GM23338 (cell line): ENCODE measurements around the gene LITAF.

Experiments used
- CTCF ChIP-seq, 2 experiments: fragments of 200-600 bp in 1 of 2; sonication (generic) in 1 of 2; conservative IDR thresholded peaks; 2 replicates each; pipeline versions ENCODE4 v1.5.1 to v1.6.1; 2016 to 2017; ENCODE audit warnings: antibody characterized with exemption in 2 of 2, low read depth in 2 of 2, mild to moderate bottlenecking in 2 of 2, moderate library complexity in 1 of 2
- POLR2AphosphoS5 ChIP-seq: IDR thresholded peaks from 2 replicates; pipeline ENCODE4 v1.6.1; 2016; ENCODE audit warnings: antibody characterized with exemption, low read depth

DNA sequence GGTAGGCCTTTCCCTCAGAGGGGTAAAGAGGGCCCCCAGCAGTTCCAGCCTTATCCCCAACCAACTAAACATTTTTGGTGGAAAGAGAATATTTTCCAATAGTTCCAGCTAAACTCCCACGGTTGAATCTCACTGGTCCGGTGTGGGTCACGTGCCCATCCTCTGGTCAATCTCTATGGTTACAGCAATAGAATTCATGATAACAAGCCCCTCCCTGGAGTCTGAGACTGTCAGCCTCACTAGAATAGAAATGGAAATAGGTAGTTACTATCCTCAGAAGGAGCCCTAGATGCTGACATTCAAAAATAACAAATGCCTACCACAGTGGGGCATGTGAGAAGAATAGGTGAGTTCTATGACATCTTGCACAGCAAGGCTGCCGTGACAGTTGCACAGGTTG, 37.5 kb upstream of the LITAF start:
- no peak for TF ChIP-seq CTCF (conservative IDR thresholded peaks at IDR 0.05; ENCODE audit: low read depth in 2 of 2)
- TF ChIP-seq POLR2AphosphoS5 = no peak
